IMR-90 (cell line): ENCODE measurements around the gene ITK. TPM values are rescaled to one million over a fixed set of nuclear protein-coding genes. Genes with fewer than 3 reads are reported as not detected.

Experiments used
- ATAC-seq: fragments of 200-7000 bp; cut with Tn5 transposase; 2 replicates; pipeline ENCODE4 v1.9.1; 2020; ENCODE audit warnings: low read depth, mild to moderate bottlenecking, moderate library complexity
- BruUV-seq: library from RNA; stranded (reverse); fragments of 400-500 nt; replicated peaks from 2 replicates; lab custom pipeline; 2021; lab: Mats Ljungman, UMichigan
- CTCF ChIA-PET: fragments of 300-600 bp; formaldehyde crosslinking; extraction: SDS; loops from one replicate; lab custom pipeline; 2021; ENCODE audit warnings: antibody characterized with exemption; lab: Yijun Ruan, JAX
- POLR2A ChIA-PET: fragments of 300-600 bp; sonication (Branson Sonifier 250); formaldehyde crosslinking; loops from one replicate; lab custom pipeline; 2022; ENCODE audit warnings: antibody characterized with exemption; ENCODE audit not compliant: unreplicated experiment; lab: Charles Lee
- DNase-seq: peaks from one replicate; pipeline ENCODE4 v3.0.0; 2013
- H2AFZ ChIP-seq: replicated peaks from 2 replicates; pipeline ENCODE3; 2013; ENCODE audit warnings: low read length, mild to moderate bottlenecking; ENCODE audit not compliant: poor library complexity
- H2AK5ac ChIP-seq: 2 replicates; pipeline ENCODE4 v1.6.1; 2013; ENCODE audit warnings: low read depth, low read length, inconsistent platforms
- H2AK9ac ChIP-seq: replicated peaks from 2 replicates; pipeline ENCODE3; 2013; ENCODE audit warnings: mild to moderate bottlenecking, low read depth, low read length, moderate library complexity; ENCODE audit not compliant: poor library complexity
- H2BK120ac ChIP-seq: 2 replicates; pipeline ENCODE4 v1.6.1; 2013; ENCODE audit warnings: low read depth, low read length, inconsistent platforms
- H2BK15ac ChIP-seq: 3 replicates; pipeline ENCODE4 v1.6.1; 2013; ENCODE audit warnings: low read depth, low read length, inconsistent platforms
- H2BK20ac ChIP-seq: 2 replicates; pipeline ENCODE4 v1.6.1; 2013; ENCODE audit warnings: low read depth, mild to moderate bottlenecking, inconsistent platforms, low read length, moderate library complexity
- H2BK5ac ChIP-seq: 2 replicates; pipeline ENCODE4 v1.6.1; 2013; ENCODE audit warnings: mild to moderate bottlenecking, low read depth, low read length, inconsistent platforms; ENCODE audit not compliant: poor library complexity, severe bottlenecking
- H3K14ac ChIP-seq: replicated peaks from 2 replicates; pipeline ENCODE4 v1.6.1; 2013; ENCODE audit warnings: low read depth, low read length, inconsistent platforms
- H3K18ac ChIP-seq: 2 replicates; pipeline ENCODE4 v1.6.1; 2013; ENCODE audit warnings: low read depth, low read length, control low read depth
- H3K23ac ChIP-seq: 2 replicates; pipeline ENCODE4 v1.6.1; 2013; ENCODE audit warnings: low read depth, low read length, inconsistent platforms
- H3K27ac ChIP-seq: 2 replicates; pipeline ENCODE4 v1.5.1; 2013; ENCODE audit warnings: mild to moderate bottlenecking, control low read depth, low read length; ENCODE audit not compliant: insufficient read depth
- H3K27me3 ChIP-seq: 2 replicates; pipeline ENCODE4 v1.6.1; 2013; ENCODE audit warnings: low read length; ENCODE audit not compliant: control insufficient read depth, insufficient read depth
- H3K36me3 ChIP-seq: 2 replicates; pipeline ENCODE4 v1.6.1; 2013; ENCODE audit warnings: low read length, mixed read lengths; ENCODE audit not compliant: control insufficient read depth, insufficient read depth
- H3K4ac ChIP-seq: 2 replicates; pipeline ENCODE4 v1.6.1; 2013; ENCODE audit warnings: low read depth, low read length, inconsistent platforms
- H3K4me1 ChIP-seq: 2 replicates; pipeline ENCODE4 v1.6.1; 2013; ENCODE audit warnings: low read length, mixed read lengths; ENCODE audit not compliant: control insufficient read depth, insufficient read depth
- H3K4me2 ChIP-seq: 2 replicates; pipeline ENCODE4 v1.6.1; 2013; ENCODE audit warnings: low read depth, mild to moderate bottlenecking, control low read depth, low read length, moderate library complexity
- H3K4me3 ChIP-seq: 2 replicates; pipeline ENCODE4 v1.5.1; 2013; ENCODE audit warnings: low read depth, mild to moderate bottlenecking, control low read depth, low read length, moderate library complexity; ENCODE audit not compliant: insufficient read depth
- H3K56ac ChIP-seq: 2 replicates; pipeline ENCODE4 v1.6.1; 2013; ENCODE audit warnings: low read length, inconsistent platforms; ENCODE audit not compliant: insufficient read depth; ENCODE audit errors: extremely low read depth
- H3K79me1 ChIP-seq, 2 experiments: 2 replicates each; pipeline ENCODE4 v1.6.1; 2013; ENCODE audit warnings: low read length in 2 of 2, inconsistent platforms in 1 of 2, low read depth in 1 of 2
- H3K9ac ChIP-seq: 2 replicates; pipeline ENCODE4 v1.6.1; 2013; ENCODE audit warnings: low read depth, low read length, control low read depth
- H3K9me1 ChIP-seq: 2 replicates; pipeline ENCODE4 v1.6.1; 2013; ENCODE audit warnings: low read length, inconsistent platforms; ENCODE audit not compliant: insufficient read depth
- H3K9me3 ChIP-seq: 2 replicates; pipeline ENCODE4 v1.6.1; 2013; ENCODE audit warnings: low read length; ENCODE audit not compliant: control insufficient read depth, insufficient read depth
- H4K20me1 ChIP-seq: 2 replicates; pipeline ENCODE4 v1.6.1; 2013; ENCODE audit warnings: low read length, inconsistent platforms; ENCODE audit not compliant: insufficient read depth
- H4K5ac ChIP-seq: 2 replicates; pipeline ENCODE4 v1.6.1; 2013; ENCODE audit warnings: mild to moderate bottlenecking, low read depth, low read length, control low read depth
- H4K8ac ChIP-seq, 2 experiments: 2 replicates each; pipeline ENCODE4 v1.6.1; 2013; ENCODE audit warnings: low read depth in 2 of 2, low read length in 2 of 2, control low read depth in 1 of 2, inconsistent platforms in 1 of 2
- H4K91ac ChIP-seq: 2 replicates; pipeline ENCODE4 v1.6.1; 2013; ENCODE audit warnings: low read depth, low read length, inconsistent platforms; ENCODE audit not compliant: insufficient read depth
- CEBPB ChIP-seq: IDR thresholded peaks from 2 replicates; pipeline ENCODE4 v1.6.1; 2012; ENCODE audit warnings: low read depth, low read length, improper control_type of control experiment
- CTCF ChIP-seq: conservative IDR thresholded peaks from 2 replicates; pipeline ENCODE4 v1.5.1; 2012; ENCODE audit warnings: mild to moderate bottlenecking, low read depth, low read length, improper control_type of control experiment
- MXI1 ChIP-seq: IDR thresholded peaks from 2 replicates; pipeline ENCODE4 v1.6.1; 2012; ENCODE audit warnings: low read depth, mild to moderate bottlenecking, low read length, moderate library complexity, borderline replicate concordance
- NFE2L2 ChIP-seq: fragments of 150-350 bp; IDR thresholded peaks from 2 replicates; pipeline ENCODE4 v1.6.1; 2016; ENCODE audit warnings: low read depth, mild to moderate bottlenecking, low read length
- RCOR1 ChIP-seq: IDR thresholded peaks from 2 replicates; pipeline ENCODE4 v1.6.1; 2012; ENCODE audit warnings: mild to moderate bottlenecking, low read length, improper control_type of control experiment; ENCODE audit not compliant: insufficient replicate concordance
- RFX5 ChIP-seq: IDR thresholded peaks from 2 replicates; pipeline ENCODE4 v1.8.0; 2012; ENCODE audit warnings: low read depth, mild to moderate bottlenecking, low read length, moderate library complexity
- WGBS, 2 experiments: methylation state at CpG; one replicate each; pipeline versions ENCODE4 v1.1.5 to v1.1.7; 2013; ENCODE audit warnings: missing lambda C conversion rate in 2 of 2; ENCODE audit not compliant: insufficient read length in 1 of 2; ENCODE audit errors: extremely low coverage in 2 of 2; 5-methylcytosine and 5-hydroxymethylcytosine counted together
- dilution Hi-C: fragments of 300-500 bp; cut with HindIII; formaldehyde crosslinking; loops from one replicate; pipeline ENCODE4 v1.14.3; 2018; ENCODE audit warnings: low sequenced_read_pairs; ENCODE audit not compliant: unreplicated experiment
- in situ Hi-C: fragments of 300-500 bp; cut with MboI; formaldehyde crosslinking; loops from 3 replicates; pipeline ENCODE4 v1.14.3; 2019; ENCODE audit warnings: low sequenced_read_pairs, inconsistent platforms, mixed read lengths
- intact Hi-C: fragments of 100-400 bp; cut with micrococcal nuclease; formaldehyde crosslinking; loops from 2 replicates; pipeline ENCODE4 v1.10.0; 2022
- polyA plus RNA-seq, 3 experiments: library from polyadenylated mRNA; depleted of rRNA; stranded (reverse); fragments of >200 nt; gene quantifications; 2 replicates each; pipeline ENCODE4 v1.2.3, GENCODE V29; 2012; ENCODE audit warnings: low replicate concordance in 1 of 3
- total RNA-seq: library from RNA; depleted of rRNA; stranded (reverse); fragments of >200 nt; gene quantifications from 2 replicates; pipeline ENCODE4 v1.2.3, GENCODE V29; 2012

ITK gene
- total and polyA plus RNA-seq, 2 of the 4 experiments (the other 2 are of a cell fraction), result not detected

- Histone ChIP-seq H2AK5ac (no peak overlapping the region), H3K18ac (no peak overlapping the region), H3K4me1 (no peaks in the 10 kb centered on the region), H3K14ac (no peak overlapping the region), H4K20me1 (no peaks in the 10 kb centered on the region), H2BK120ac (no peak overlapping the region), H3K27ac (no peak overlapping the region), H3K79me1 (no peaks in the 10 kb centered on the region), H2BK5ac (no peak overlapping the region), H3K9me3 (no peaks in the 10 kb centered on the region), H3K4ac (no peak overlapping the region), H4K5ac (no peak overlapping the region), H3K4me3 (no peak overlapping the region), H2AFZ (no peak overlapping the region), H3K9ac (no peak overlapping the region), H3K36me3 (no peaks in the 10 kb centered on the region), H3K4me2 (no peak overlapping the region), H4K91ac (no peak overlapping the region), H2AK9ac (no peak overlapping the region), H3K9me1 (no peaks in the 10 kb centered on the region), H4K8ac (no peak overlapping the region), H3K23ac (no peak overlapping the region), H3K27me3 (no peaks in the 10 kb centered on the region; the same call in 1 of the 2 replicates), H2BK20ac (no peak overlapping the region), H2BK15ac (no peak overlapping the region), H3K56ac (no peak overlapping the region)
- TF ChIP-seq CTCF, result no peak
- no peak for TF ChIP-seq NFE2L2
- no peak for TF ChIP-seq RFX5
- TF ChIP-seq CEBPB, result no peak
- no peak for TF ChIP-seq RCOR1
- no peak for TF ChIP-seq MXI1
- ATAC-seq (no peak), DNase-seq (no peak)
- ChIA-PET POLR2A (no interaction called here), CTCF (no interaction called here)
- intact Hi-C loops (no loop called here), dilution Hi-C loops (no loop called here), in situ Hi-C loops (no loop called here)
- no TSS peak for BruUV-seq
- 83% methylated on average over 1 of the region's 5 CpGs; no CpG with 5 or more reads in 1 of the 2 experiments for WGBS, 2 experiments
Measured at GRCh38 chr5:157303023-157303422, 122.4 kb downstream of the ITK start.
